ENCODE data around the gene KRTAP5-3. TPM values are rescaled to one million over a fixed set of nuclear protein-coding genes. Genes with fewer than 3 reads are reported as not detected.

The KRTAP5-3 gene
- total RNA-seq, 1 donor from 2014 or later, result not detected

- no peak overlapping the region for H2AFZ ChIP-seq (replicated peaks)
- no peak for TF ChIP-seq EZH2phosphoT487 (IDR thresholded peaks at IDR 0.05)
- TF ChIP-seq CTCF (IDR thresholded peaks at IDR 0.05), result no peak
- no peak for TF ChIP-seq EZH2 (IDR thresholded peaks at IDR 0.05)
- H3K27ac ChIP-seq, result no peak overlapping the region
- Mint-ChIP-seq H3K4me3 (no peak overlapping the region), H3K27me3 (ENCODE audit: insufficient read depth, low read depth) (peaks cover 15% of the 10 kb centered on the region), H3K4me1 (peaks cover 3% of the 10 kb centered on the region), H3K36me3 (no peaks in the 10 kb centered on the region), H3K27ac (no peak overlapping the region), H3K9me3 (no peaks in the 10 kb centered on the region)
- no peaks in the 10 kb centered on the region for H3F3A ChIP-seq (ENCODE audit: low read depth)
- peaks cover 13% of the 10 kb centered on the region for H3K4me1 ChIP-seq
- H4K20me1 ChIP-seq (ENCODE audit: low read depth), result peaks cover 5% of the 10 kb centered on the region
- DNase-seq (ENCODE audit: low spot score), result no peak
- H3K36me3 ChIP-seq, result no peaks in the 10 kb centered on the region
- no peaks in the 10 kb centered on the region for H3K79me2 ChIP-seq (ENCODE audit: low read depth)
- peak overlapping the region; percentile 45 for H3K4me2 ChIP-seq
- H3K4me3 ChIP-seq, result no peak overlapping the region
- H3K9me3 ChIP-seq (ENCODE audit: low read depth), result no peaks in the 10 kb centered on the region
- H3K27me3 ChIP-seq, result peaks cover 64% of the 10 kb centered on the region
- no peak overlapping the region for H3K9ac ChIP-seq
Measured at GRCh38 chr11:1558775-1559110, 49.5 kb downstream of the KRTAP5-3 start.

DNA sequence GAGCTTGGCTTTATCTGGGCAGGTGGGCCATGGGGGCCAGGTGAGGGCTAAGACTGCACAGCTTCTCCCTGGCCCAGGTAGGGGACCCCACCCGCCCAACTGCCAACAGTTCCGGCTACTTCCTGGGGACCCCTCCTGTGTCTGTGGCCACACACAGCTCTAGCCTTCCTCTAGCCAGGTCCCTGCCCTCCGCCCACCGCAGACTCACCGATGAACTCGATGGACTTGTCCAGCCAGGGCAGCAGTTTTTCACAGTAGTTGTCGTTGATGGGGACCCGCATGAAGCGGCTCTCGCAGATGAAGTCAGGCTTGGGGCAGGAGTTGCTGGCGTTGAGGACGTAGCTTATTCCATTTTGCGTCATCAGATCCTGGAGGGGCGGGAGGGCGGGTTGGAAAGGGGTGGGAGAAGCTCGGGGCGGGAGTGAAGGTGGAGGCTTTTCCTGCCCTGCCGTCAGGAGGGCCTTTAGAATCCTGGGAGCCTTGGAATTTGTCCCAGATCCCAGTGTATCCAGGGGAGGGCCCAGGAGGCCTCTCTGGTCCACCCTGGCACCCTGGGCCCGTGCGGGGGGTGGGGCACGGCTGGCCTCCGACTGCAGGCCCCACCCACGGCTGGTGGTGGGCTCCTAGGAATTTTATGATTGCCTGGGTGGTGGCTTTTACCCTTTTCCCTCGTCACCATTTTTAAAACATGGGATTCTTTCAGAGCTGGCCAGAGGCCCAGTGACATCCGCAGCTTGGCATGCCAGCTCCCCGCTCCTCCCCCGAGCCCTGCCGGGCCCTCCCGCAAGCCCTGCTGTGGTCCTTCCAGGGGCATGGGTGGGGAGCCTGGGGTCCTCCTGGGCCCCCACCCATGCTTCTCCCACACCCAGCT, 50.1 kb downstream of the KRTAP5-3 start:
- H3K27me3 ChIP-seq, result peaks cover 69% of the 10 kb centered on the region
- peaks cover 5% of the 10 kb centered on the region for H4K20me1 ChIP-seq (ENCODE audit: low read depth)
- no peak overlapping the region for H3K4me3 ChIP-seq
- Mint-ChIP-seq H3K36me3 (no peaks in the 10 kb centered on the region), H3K27ac (no peak overlapping the region), H3K9me3 (no peaks in the 10 kb centered on the region), H3K4me3 (no peak overlapping the region), H3K27me3 (ENCODE audit: insufficient read depth, low read depth) (peaks cover 20% of the 10 kb centered on the region), H3K4me1 (peaks cover 3% of the 10 kb centered on the region)
- no peak overlapping the region for H2AFZ ChIP-seq (replicated peaks)
- DNase-seq (ENCODE audit: low spot score), result no peak
- H3K27ac ChIP-seq, result no peak overlapping the region
- H3K9ac ChIP-seq, result no peak overlapping the region
- H3K9me3 ChIP-seq (ENCODE audit: low read depth), result no peaks in the 10 kb centered on the region
- H3K4me1 ChIP-seq, result peaks cover 12% of the 10 kb centered on the region
- no peaks in the 10 kb centered on the region for H3K79me2 ChIP-seq (ENCODE audit: low read depth)
- no peak overlapping the region for H3K4me2 ChIP-seq
- no peaks in the 10 kb centered on the region for H3F3A ChIP-seq (ENCODE audit: low read depth)
- TF ChIP-seq CTCF (IDR thresholded peaks at IDR 0.05), result no peak
- no peak for TF ChIP-seq EZH2phosphoT487 (IDR thresholded peaks at IDR 0.05)
- TF ChIP-seq EZH2 (IDR thresholded peaks at IDR 0.05), result no peak
- H3K36me3 ChIP-seq, result no peaks in the 10 kb centered on the region

Other genes starting within 250 kb of the KRTAP5-3 start
- 8.2 and 13.8 TPM in 2 replicates for gene BRSK2, start 218.5 kb downstream of the KRTAP5-3 start, total RNA-seq (ENCODE audit: low replicate concordance)
- gene MOB2, start 121.7 kb downstream of the KRTAP5-3 start, total RNA-seq (ENCODE audit: low replicate concordance), result 8.0 and 17.6 TPM in 2 replicates
- 0.09 and 0.28 TPM in 2 replicates for gene DUSP8, start 36.2 kb downstream of the KRTAP5-3 start, total RNA-seq (ENCODE audit: low replicate concordance)
- not detected in 2 replicates for gene KRTAP5-1, start 23.2 kb downstream of the KRTAP5-3 start, total RNA-seq (ENCODE audit: low replicate concordance)
- not detected in 2 replicates for gene KRTAP5-2, start 10.2 kb downstream of the KRTAP5-3 start, total RNA-seq (ENCODE audit: low replicate concordance)
- not detected in 2 replicates for gene KRTAP5-4, start 13.7 kb upstream of the KRTAP5-3 start, total RNA-seq (ENCODE audit: low replicate concordance)
- gene KRTAP5-5, start 21.3 kb upstream of the KRTAP5-3 start, total RNA-seq (ENCODE audit: low replicate concordance), result not detected in 2 replicates
- not detected in 2 replicates for gene KRTAP5-6, start 88.7 kb upstream of the KRTAP5-3 start, total RNA-seq (ENCODE audit: low replicate concordance)
- gene IFITM10, start 142.1 kb upstream of the KRTAP5-3 start, total RNA-seq (ENCODE audit: low replicate concordance), result 0.34 TPM in 1 of 2 replicates, not detected in the other
- 38.2 and 94.6 TPM in 2 replicates for gene CTSD, start 155.5 kb upstream of the KRTAP5-3 start, total RNA-seq (ENCODE audit: low replicate concordance)
- not detected in 2 replicates for gene SYT8, start 226.5 kb upstream of the KRTAP5-3 start, total RNA-seq (ENCODE audit: low replicate concordance)
- 1.2 and 2.6 TPM in 2 replicates for gene TNNI2, start 230.5 kb upstream of the KRTAP5-3 start, total RNA-seq (ENCODE audit: low replicate concordance)
- gene LSP1, start 244.6 kb upstream of the KRTAP5-3 start, total RNA-seq (ENCODE audit: low replicate concordance), result not detected in 2 replicates